AG09309 (cell line): Measurements from ENCODE around the gene PTPRG.
"Not testable (repeated sequence)": the region's sequence is repeated elsewhere in the genome, so short reads cannot be mapped to it uniquely, and the experiment has no call there.

Experiments
- DNase-seq: peaks from one replicate; pipeline ENCODE4 v3.0.0-alpha.2; 2010; ENCODE audit warnings: low read depth
- H3K4me3 ChIP-seq: 2 replicates; pipeline ENCODE4 v1.5.1; 2011; ENCODE audit warnings: mild to moderate bottlenecking, low read depth, low read length, moderate library complexity; ENCODE audit not compliant: control insufficient read depth
- CTCF ChIP-seq: IDR thresholded peaks from 2 replicates; pipeline ENCODE4 v1.5.1; 2011; ENCODE audit warnings: mild to moderate bottlenecking, low read depth, low read length, inconsistent platforms; ENCODE audit not compliant: insufficient read depth, control insufficient read depth; ENCODE audit errors: missing control alignments

PTPRG gene

GRCh38 chr3:61743067-61743466 lies 181.7 kb downstream of the PTPRG start:
- H3K4me3 ChIP-seq = no peak overlapping the region
- no peak for TF ChIP-seq CTCF
- DNase-seq = no peak

GRCh38 chr3:61743686-61744242 lies 182.4 kb downstream of the PTPRG start:
- no peak for DNase-seq
- TF ChIP-seq CTCF = no peak
- H3K4me3 ChIP-seq = no peak overlapping the region

GRCh38 chr3:61748288-61748687 lies 186.9 kb downstream of the PTPRG start:
- no peak for DNase-seq
- H3K4me3 ChIP-seq = no peak overlapping the region

GRCh38 chr3:61750766-61751165 lies 189.4 kb downstream of the PTPRG start:
- TF ChIP-seq CTCF = no peak
- DNase-seq = no peak

More at GRCh38 chr3:61748288-61748687, 186.9 kb downstream of the PTPRG start:
- TF ChIP-seq CTCF = no peak

GRCh38 chr3:61758839-61759238 lies 197.5 kb downstream of the PTPRG start:
- TF ChIP-seq CTCF = no peak
- DNase-seq = no peak
- no peak overlapping the region for H3K4me3 ChIP-seq

More at GRCh38 chr3:61750766-61751165, 189.4 kb downstream of the PTPRG start:
- H3K4me3 ChIP-seq = no peak overlapping the region

GRCh38 chr3:61760783-61761182 lies 199.4 kb downstream of the PTPRG start:
- not testable (repeated sequence) for DNase-seq

GRCh38 chr3:61761694-61762430 lies 200.5 kb downstream of the PTPRG start:
- DNase-seq = no peak
- no peak for TF ChIP-seq CTCF
- H3K4me3 ChIP-seq = no peak overlapping the region

More at GRCh38 chr3:61760783-61761182, 199.4 kb downstream of the PTPRG start:
- H3K4me3 ChIP-seq = not testable (repeated sequence)
